GM13977 (cell line): Measurements from ENCODE around the gene ZNF566.

ENCODE experiments used
- DNase-seq: peaks from one replicate; pipeline ENCODE4 v3.0.0; 2012; ENCODE audit warnings: low spot score
- CTCF ChIP-seq: IDR thresholded peaks from 2 replicates; pipeline ENCODE4 v1.5.1; 2012; ENCODE audit warnings: mild to moderate bottlenecking, control low read depth; ENCODE audit not compliant: insufficient read depth; ENCODE audit errors: extremely low read depth, missing control alignments
- in situ Hi-C: fragments of 300-500 bp; cut with MboI; formaldehyde crosslinking; loops from one replicate; pipeline ENCODE4 v1.12.0; 2022; ENCODE audit warnings: low sequenced_read_pairs, low pct_unique_long_range_greater_than_20kb, mixed read lengths, inconsistent platforms; ENCODE audit not compliant: unreplicated experiment

The ZNF566 gene

GRCh38 chr19:36456831-36457230 lies 32.5 kb downstream of the ZNF566 start:
- TF ChIP-seq CTCF, result no peak
- DNase-seq, result no peak
- in situ Hi-C loops, result no loop called here

- in situ Hi-C loops, result no loop called here
- TF ChIP-seq CTCF, result no peak
- DNase-seq, result no peak
Measured at GRCh38 chr19:36449059-36449670, 40.2 kb downstream of the ZNF566 start.

- in situ Hi-C loops, result no loop called here
- DNase-seq, result no peak
Measured at GRCh38 chr19:36441339-36441738, 48.0 kb downstream of the ZNF566 start.

GRCh38 chr19:36436531-36436930 lies 52.8 kb downstream of the ZNF566 start:
- no peak for TF ChIP-seq CTCF
- DNase-seq, result no peak
- in situ Hi-C loops, result no loop called here

More at GRCh38 chr19:36441339-36441738, 48.0 kb downstream of the ZNF566 start:
- TF ChIP-seq CTCF, result no peak

- no peak for DNase-seq
- TF ChIP-seq CTCF, result no peak
- in situ Hi-C loops, result no loop called here
Measured at GRCh38 chr19:36423925-36424324, 65.4 kb downstream of the ZNF566 start.

- in situ Hi-C loops, result no loop called here
- no peak for DNase-seq
- TF ChIP-seq CTCF, result no peak
Measured at GRCh38 chr19:36421749-36422481, 67.4 kb downstream of the ZNF566 start.
